GM23338 (cell line): ENCODE data around the gene FTL. TPM values are rescaled to one million over a fixed set of nuclear protein-coding genes. Genes with fewer than 3 reads are reported as not detected.

Source experiments
- ATAC-seq: fragments of 200-7000 bp; cut with Tn5 transposase; 3 replicates; pipeline ENCODE4 v1.9.1; 2020
- DNase-seq: peaks from one replicate; pipeline ENCODE4 v3.0.0-alpha.2; 2015; ENCODE audit warnings: low spot score
- H2AFZ ChIP-seq: fragments of 200-600 bp; sonication (generic); 2 replicates; pipeline ENCODE4 v1.8.0; 2016; ENCODE audit warnings: antibody characterized with exemption, mild to moderate bottlenecking, moderate library complexity
- H3F3A ChIP-seq: fragments of 200-600 bp; sonication (generic); replicated peaks from 2 replicates; pipeline ENCODE4 v1.8.0; 2017; ENCODE audit warnings: antibody characterized with exemption, mixed run types, low read depth
- H3K27ac ChIP-seq: fragments of 200-600 bp; sonication (generic); 2 replicates; pipeline ENCODE4 v1.6.1; 2016; ENCODE audit warnings: low read depth
- H3K27me3 ChIP-seq: fragments of 200-600 bp; sonication (generic); 2 replicates; pipeline ENCODE4 v1.8.0; 2016; ENCODE audit warnings: mild to moderate bottlenecking, mixed run types, moderate library complexity; ENCODE audit not compliant: insufficient read depth
- H3K36me3 ChIP-seq: fragments of 200-600 bp; sonication (generic); 2 replicates; pipeline ENCODE4 v1.8.0; 2016; ENCODE audit warnings: mild to moderate bottlenecking; ENCODE audit not compliant: insufficient read depth
- H3K4me1 ChIP-seq: fragments of 200-600 bp; sonication (generic); 2 replicates; pipeline ENCODE4 v1.8.0; 2016; ENCODE audit warnings: mild to moderate bottlenecking, moderate library complexity; ENCODE audit not compliant: insufficient read depth
- H3K4me2 ChIP-seq: fragments of 200-600 bp; sonication (generic); 2 replicates; pipeline ENCODE4 v1.7.1; 2017; ENCODE audit warnings: mixed run types
- H3K4me3 ChIP-seq: fragments of 200-600 bp; sonication (generic); 2 replicates; pipeline ENCODE4 v1.6.1; 2016; ENCODE audit warnings: mixed run types
- H3K79me2 ChIP-seq: fragments of 200-600 bp; sonication (generic); replicated peaks from 2 replicates; pipeline ENCODE4 v1.8.0; 2017; ENCODE audit warnings: mild to moderate bottlenecking; ENCODE audit not compliant: insufficient read depth
- H3K9me2 ChIP-seq: fragments of 200-600 bp; sonication (generic); 2 replicates; pipeline ENCODE4 v1.8.0; 2017; ENCODE audit not compliant: insufficient read depth
- H4K20me1 ChIP-seq: fragments of 200-600 bp; sonication (generic); replicated peaks from 2 replicates; pipeline ENCODE4 v1.8.0; 2017; ENCODE audit warnings: mild to moderate bottlenecking; ENCODE audit not compliant: insufficient read depth
- H3K27ac Mint-ChIP-seq: 2 replicates; pipeline ENCODE4 v1.8.0; 2020; ENCODE audit warnings: inconsistent platforms, mild to moderate bottlenecking, moderate library complexity, mixed read lengths
- H3K27me3 Mint-ChIP-seq: 3 replicates; pipeline ENCODE4 v1.8.0; 2022; ENCODE audit warnings: low read depth, mild to moderate bottlenecking, moderate library complexity, mixed read lengths, inconsistent platforms; ENCODE audit not compliant: insufficient read depth, poor library complexity
- H3K36me3 Mint-ChIP-seq: 3 replicates; pipeline ENCODE4 v1.8.0; 2021; ENCODE audit warnings: low read depth, mild to moderate bottlenecking, inconsistent platforms, moderate library complexity, mixed read lengths
- H3K4me1 Mint-ChIP-seq: 3 replicates; pipeline ENCODE4 v1.8.0; 2020; ENCODE audit warnings: mild to moderate bottlenecking, inconsistent platforms, mixed read lengths
- H3K4me3 Mint-ChIP-seq: 3 replicates; pipeline ENCODE4 v1.8.0; 2021; ENCODE audit warnings: moderate library complexity, mild to moderate bottlenecking, inconsistent platforms, mixed read lengths
- H3K9me3 Mint-ChIP-seq: 3 replicates; pipeline ENCODE4 v1.8.0; 2020; ENCODE audit warnings: moderate library complexity, mild to moderate bottlenecking, inconsistent platforms, mixed read lengths
- CREB1 ChIP-seq: fragments of 250-450 bp; sonication (Bioruptor Pico); IDR thresholded peaks from 2 replicates; pipeline ENCODE4 v1.5.0; 2020; ENCODE audit warnings: low read depth, mild to moderate bottlenecking, moderate library complexity
- EZH2 ChIP-seq: fragments of 200-600 bp; sonication (generic); IDR thresholded peaks from one replicate; pipeline ENCODE4 v1.8.0; 2017; ENCODE audit warnings: antibody characterized with exemption, mild to moderate bottlenecking, low read depth; ENCODE audit not compliant: unreplicated experiment
- EZH2phosphoT487 ChIP-seq: fragments of 200-600 bp; sonication (generic); IDR thresholded peaks from one replicate; pipeline ENCODE4 v1.8.1; 2018; ENCODE audit warnings: antibody characterized with exemption; ENCODE audit not compliant: unreplicated experiment
- JUNB ChIP-seq: IDR thresholded peaks from one replicate; pipeline ENCODE4 v1.6.1; 2016; ENCODE audit warnings: antibody characterized with exemption; ENCODE audit not compliant: unreplicated experiment
- NANOG ChIP-seq: IDR thresholded peaks from 2 replicates; pipeline ENCODE4 v1.6.1; 2016; ENCODE audit warnings: antibody characterized with exemption, borderline replicate concordance
- POLR2AphosphoS5 ChIP-seq: IDR thresholded peaks from 2 replicates; pipeline ENCODE4 v1.6.1; 2016; ENCODE audit warnings: antibody characterized with exemption, low read depth
- STAT1 ChIP-seq: IDR thresholded peaks from one replicate; pipeline ENCODE4 v1.6.1; 2016; ENCODE audit warnings: antibody characterized with exemption; ENCODE audit not compliant: unreplicated experiment
- ZNF114 ChIP-seq: fragments of 250-450 bp; sonication (Bioruptor Pico); IDR thresholded peaks from 2 replicates; pipeline ENCODE4 v1.5.0; 2020; ENCODE audit warnings: mild to moderate bottlenecking, moderate library complexity
- ZNF331 ChIP-seq: fragments of 250-450 bp; sonication (Bioruptor Pico); IDR thresholded peaks from 2 replicates; pipeline ENCODE4 v1.5.0; 2020; ENCODE audit warnings: low read depth, mild to moderate bottlenecking, moderate library complexity
- polyA plus RNA-seq: library from polyadenylated mRNA; unstranded; fragments of >200 nt; fragmentation: Nextera tagmentation; extraction: Ambion mirVana; gene quantifications from 2 replicates; pipeline ENCODE4 v1.2.1, GENCODE V29; 2016
- total RNA-seq: library from RNA; depleted of rRNA; stranded (reverse); fragments of >200 nt; shearing (Covaris generic); gene quantifications from 2 replicates; pipeline ENCODE4 v1.2.3, GENCODE V29; 2014
- TF ChIP-seq, protein P1 (sequence below): IDR thresholded peaks from 2 replicates; pipeline ENCODE4 v1.6.1; 2016; ENCODE audit warnings: antibody characterized with exemption
- TF ChIP-seq, protein P2 (sequence below): fragments of 250-450 bp; sonication (Bioruptor Pico); IDR thresholded peaks from 2 replicates; pipeline ENCODE4 v1.5.0; 2020; ENCODE audit warnings: mild to moderate bottlenecking, moderate library complexity
- TF ChIP-seq, protein P3 (sequence below), 2 experiments: fragments of 200-600 bp in 1 of 2; sonication (generic) in 1 of 2; conservative IDR thresholded peaks; 2 replicates each; pipeline versions ENCODE4 v1.5.1 to v1.6.1; 2016 to 2017; ENCODE audit warnings: antibody characterized with exemption in 2 of 2, low read depth in 2 of 2, mild to moderate bottlenecking in 2 of 2, moderate library complexity in 1 of 2
- TF ChIP-seq, protein P4 (sequence below): IDR thresholded peaks from one replicate; pipeline ENCODE4 v1.6.1; 2018; ENCODE audit warnings: antibody characterized with exemption; ENCODE audit not compliant: unreplicated experiment

Gene FTL
- total and polyA plus RNA-seq, 2 experiments from 2014 or later, result 2,064 to 5,436 TPM

DNA sequence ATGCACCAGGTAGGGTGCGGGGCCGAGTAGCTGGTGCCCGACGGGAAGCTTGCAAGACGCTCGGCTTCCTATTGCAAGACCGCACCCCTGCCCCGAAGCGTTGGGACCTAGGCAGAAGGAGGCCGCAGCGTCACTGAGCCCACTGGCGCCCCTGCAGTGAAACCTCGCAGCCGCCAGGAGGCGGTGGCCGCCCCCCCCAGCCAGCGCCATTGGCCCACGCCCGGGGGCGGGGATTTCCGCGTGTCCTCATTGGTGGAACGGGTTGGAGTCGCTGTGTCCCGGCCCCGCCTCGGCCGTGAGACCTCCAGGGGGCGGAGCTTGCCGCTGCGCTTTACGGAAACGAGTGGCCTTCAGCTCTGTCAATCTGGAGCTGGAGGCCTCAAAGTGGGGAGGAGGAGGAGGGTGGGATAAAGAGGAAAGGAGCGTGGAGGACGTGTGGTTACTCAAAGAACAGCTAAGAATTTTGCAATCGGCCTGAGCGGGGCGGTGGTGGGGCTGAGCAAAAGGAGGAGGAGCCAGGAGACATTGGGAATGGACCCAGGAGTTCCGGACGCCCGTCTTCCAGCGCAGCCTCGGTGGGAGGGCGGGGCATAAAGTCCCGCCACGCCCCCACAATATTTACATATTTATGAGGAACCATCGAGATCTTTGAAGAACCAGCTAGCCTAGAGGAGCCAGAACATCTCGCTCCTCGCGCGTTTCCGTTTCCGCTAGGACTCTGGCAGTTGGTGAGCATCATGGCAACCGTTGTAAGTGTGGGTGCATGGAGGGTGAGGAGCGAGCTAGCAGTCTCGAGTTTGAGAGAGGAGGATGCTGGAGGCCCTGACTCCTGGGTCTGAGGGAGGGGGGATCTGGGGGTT is 28.3 kb downstream of the FTL start, which contains the start of the genes GYS1 and RUVBL2:
Gene GYS1 (minus strand): TSS at position 135 of the 860 bp plus-strand sequence. CDS start 197 bp downstream, outside the sequence.
Gene RUVBL2 (plus strand): TSS at position 713 of the 860 bp plus-strand sequence. CDS start 25 bp downstream, at position 738.
- Histone ChIP-seq H3K4me3 (peak within 1 kb of the TSS; percentile 100), H3K9me2 (no peaks in the 10 kb centered on the region), H3K27me3 (no peaks in the 10 kb centered on the region), H3F3A (0 out of 2 replicates have a peak, but pooled peaks cover 7% of the 10 kb centered on the region), H4K20me1 (peaks cover 4% of the 10 kb centered on the region), H3K27ac (peak within 1 kb of the TSS; percentile 81), H3K4me2 (peak within 1 kb of the TSS; percentile 98), H3K4me1 (peaks cover 13% of the 10 kb centered on the region; the same call in 1 of the 2 replicates), H3K79me2 (peaks cover 59% of the 10 kb centered on the region), H3K36me3 (peaks cover 2% of the 10 kb centered on the region; the same call in 1 of the 2 replicates), H2AFZ (peak within 1 kb of the TSS; percentile 92)
- DNase-seq, result peak; percentile 100
- H3K4me3 Mint-ChIP-seq, result peak within 1 kb of the TSS; percentile 96
- no peaks in the 10 kb centered on the region for H3K9me3 Mint-ChIP-seq
- no peak for TF ChIP-seq EZH2phosphoT487
- TF ChIP-seq JUNB, result no peak
- TF ChIP-seq, protein P1, sequence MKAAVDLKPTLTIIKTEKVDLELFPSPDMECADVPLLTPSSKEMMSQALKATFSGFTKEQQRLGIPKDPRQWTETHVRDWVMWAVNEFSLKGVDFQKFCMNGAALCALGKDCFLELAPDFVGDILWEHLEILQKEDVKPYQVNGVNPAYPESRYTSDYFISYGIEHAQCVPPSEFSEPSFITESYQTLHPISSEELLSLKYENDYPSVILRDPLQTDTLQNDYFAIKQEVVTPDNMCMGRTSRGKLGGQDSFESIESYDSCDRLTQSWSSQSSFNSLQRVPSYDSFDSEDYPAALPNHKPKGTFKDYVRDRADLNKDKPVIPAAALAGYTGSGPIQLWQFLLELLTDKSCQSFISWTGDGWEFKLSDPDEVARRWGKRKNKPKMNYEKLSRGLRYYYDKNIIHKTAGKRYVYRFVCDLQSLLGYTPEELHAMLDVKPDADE, result peak; percentile 82
- no peak for TF ChIP-seq ZNF331 (CRISPR knock-in tag)
- TF ChIP-seq NANOG, result no peak
- TF ChIP-seq, protein P2, sequence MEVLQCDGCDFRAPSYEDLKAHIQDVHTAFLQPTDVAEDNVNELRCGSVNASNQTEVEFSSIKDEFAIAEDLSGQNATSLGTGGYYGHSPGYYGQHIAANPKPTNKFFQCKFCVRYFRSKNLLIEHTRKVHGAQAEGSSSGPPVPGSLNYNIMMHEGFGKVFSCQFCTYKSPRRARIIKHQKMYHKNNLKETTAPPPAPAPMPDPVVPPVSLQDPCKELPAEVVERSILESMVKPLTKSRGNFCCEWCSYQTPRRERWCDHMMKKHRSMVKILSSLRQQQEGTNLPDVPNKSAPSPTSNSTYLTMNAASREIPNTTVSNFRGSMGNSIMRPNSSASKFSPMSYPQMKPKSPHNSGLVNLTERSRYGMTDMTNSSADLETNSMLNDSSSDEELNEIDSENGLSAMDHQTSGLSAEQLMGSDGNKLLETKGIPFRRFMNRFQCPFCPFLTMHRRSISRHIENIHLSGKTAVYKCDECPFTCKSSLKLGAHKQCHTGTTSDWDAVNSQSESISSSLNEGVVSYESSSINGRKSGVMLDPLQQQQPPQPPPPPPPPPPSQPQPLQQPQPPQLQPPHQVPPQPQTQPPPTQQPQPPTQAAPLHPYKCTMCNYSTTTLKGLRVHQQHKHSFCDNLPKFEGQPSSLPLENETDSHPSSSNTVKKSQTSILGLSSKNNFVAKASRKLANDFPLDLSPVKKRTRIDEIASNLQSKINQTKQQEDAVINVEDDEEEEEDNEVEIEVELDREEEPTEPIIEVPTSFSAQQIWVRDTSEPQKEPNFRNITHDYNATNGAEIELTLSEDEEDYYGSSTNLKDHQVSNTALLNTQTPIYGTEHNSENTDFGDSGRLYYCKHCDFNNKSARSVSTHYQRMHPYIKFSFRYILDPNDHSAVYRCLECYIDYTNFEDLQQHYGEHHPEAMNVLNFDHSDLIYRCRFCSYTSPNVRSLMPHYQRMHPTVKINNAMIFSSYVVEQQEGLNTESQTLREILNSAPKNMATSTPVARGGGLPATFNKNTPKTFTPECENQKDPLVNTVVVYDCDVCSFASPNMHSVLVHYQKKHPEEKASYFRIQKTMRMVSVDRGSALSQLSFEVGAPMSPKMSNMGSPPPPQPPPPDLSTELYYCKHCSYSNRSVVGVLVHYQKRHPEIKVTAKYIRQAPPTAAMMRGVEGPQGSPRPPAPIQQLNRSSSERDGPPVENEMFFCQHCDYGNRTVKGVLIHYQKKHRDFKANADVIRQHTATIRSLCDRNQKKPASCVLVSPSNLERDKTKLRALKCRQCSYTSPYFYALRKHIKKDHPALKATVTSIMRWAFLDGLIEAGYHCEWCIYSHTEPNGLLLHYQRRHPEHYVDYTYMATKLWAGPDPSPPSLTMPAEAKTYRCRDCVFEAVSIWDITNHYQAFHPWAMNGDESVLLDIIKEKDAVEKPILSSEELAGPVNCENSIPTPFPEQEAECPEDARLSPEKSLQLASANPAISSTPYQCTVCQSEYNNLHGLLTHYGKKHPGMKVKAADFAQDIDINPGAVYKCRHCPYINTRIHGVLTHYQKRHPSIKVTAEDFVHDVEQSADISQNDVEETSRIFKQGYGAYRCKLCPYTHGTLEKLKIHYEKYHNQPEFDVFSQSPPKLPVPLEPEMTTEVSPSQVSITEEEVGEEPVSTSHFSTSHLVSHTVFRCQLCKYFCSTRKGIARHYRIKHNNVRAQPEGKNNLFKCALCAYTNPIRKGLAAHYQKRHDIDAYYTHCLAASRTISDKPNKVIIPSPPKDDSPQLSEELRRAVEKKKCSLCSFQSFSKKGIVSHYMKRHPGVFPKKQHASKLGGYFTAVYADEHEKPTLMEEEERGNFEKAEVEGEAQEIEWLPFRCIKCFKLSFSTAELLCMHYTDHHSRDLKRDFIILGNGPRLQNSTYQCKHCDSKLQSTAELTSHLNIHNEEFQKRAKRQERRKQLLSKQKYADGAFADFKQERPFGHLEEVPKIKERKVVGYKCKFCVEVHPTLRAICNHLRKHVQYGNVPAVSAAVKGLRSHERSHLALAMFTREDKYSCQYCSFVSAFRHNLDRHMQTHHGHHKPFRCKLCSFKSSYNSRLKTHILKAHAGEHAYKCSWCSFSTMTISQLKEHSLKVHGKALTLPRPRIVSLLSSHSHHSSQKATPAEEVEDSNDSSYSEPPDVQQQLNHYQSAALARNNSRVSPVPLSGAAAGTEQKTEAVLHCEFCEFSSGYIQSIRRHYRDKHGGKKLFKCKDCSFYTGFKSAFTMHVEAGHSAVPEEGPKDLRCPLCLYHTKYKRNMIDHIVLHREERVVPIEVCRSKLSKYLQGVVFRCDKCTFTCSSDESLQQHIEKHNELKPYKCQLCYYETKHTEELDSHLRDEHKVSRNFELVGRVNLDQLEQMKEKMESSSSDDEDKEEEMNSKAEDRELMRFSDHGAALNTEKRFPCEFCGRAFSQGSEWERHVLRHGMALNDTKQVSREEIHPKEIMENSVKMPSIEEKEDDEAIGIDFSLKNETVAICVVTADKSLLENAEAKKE (CRISPR knock-in tag), result no peak
- no peak for TF ChIP-seq EZH2
- TF ChIP-seq, protein P3, sequence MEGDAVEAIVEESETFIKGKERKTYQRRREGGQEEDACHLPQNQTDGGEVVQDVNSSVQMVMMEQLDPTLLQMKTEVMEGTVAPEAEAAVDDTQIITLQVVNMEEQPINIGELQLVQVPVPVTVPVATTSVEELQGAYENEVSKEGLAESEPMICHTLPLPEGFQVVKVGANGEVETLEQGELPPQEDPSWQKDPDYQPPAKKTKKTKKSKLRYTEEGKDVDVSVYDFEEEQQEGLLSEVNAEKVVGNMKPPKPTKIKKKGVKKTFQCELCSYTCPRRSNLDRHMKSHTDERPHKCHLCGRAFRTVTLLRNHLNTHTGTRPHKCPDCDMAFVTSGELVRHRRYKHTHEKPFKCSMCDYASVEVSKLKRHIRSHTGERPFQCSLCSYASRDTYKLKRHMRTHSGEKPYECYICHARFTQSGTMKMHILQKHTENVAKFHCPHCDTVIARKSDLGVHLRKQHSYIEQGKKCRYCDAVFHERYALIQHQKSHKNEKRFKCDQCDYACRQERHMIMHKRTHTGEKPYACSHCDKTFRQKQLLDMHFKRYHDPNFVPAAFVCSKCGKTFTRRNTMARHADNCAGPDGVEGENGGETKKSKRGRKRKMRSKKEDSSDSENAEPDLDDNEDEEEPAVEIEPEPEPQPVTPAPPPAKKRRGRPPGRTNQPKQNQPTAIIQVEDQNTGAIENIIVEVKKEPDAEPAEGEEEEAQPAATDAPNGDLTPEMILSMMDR (conservative IDR thresholded peaks at IDR 0.05; ENCODE audit: low read depth in 2 of 2), result peak; percentile 71
- no peak for TF ChIP-seq STAT1
- peak; percentile 84 for TF ChIP-seq CREB1 (CRISPR knock-in tag)
- TF ChIP-seq POLR2AphosphoS5, result peak; percentile 97
- TF ChIP-seq, protein P4, sequence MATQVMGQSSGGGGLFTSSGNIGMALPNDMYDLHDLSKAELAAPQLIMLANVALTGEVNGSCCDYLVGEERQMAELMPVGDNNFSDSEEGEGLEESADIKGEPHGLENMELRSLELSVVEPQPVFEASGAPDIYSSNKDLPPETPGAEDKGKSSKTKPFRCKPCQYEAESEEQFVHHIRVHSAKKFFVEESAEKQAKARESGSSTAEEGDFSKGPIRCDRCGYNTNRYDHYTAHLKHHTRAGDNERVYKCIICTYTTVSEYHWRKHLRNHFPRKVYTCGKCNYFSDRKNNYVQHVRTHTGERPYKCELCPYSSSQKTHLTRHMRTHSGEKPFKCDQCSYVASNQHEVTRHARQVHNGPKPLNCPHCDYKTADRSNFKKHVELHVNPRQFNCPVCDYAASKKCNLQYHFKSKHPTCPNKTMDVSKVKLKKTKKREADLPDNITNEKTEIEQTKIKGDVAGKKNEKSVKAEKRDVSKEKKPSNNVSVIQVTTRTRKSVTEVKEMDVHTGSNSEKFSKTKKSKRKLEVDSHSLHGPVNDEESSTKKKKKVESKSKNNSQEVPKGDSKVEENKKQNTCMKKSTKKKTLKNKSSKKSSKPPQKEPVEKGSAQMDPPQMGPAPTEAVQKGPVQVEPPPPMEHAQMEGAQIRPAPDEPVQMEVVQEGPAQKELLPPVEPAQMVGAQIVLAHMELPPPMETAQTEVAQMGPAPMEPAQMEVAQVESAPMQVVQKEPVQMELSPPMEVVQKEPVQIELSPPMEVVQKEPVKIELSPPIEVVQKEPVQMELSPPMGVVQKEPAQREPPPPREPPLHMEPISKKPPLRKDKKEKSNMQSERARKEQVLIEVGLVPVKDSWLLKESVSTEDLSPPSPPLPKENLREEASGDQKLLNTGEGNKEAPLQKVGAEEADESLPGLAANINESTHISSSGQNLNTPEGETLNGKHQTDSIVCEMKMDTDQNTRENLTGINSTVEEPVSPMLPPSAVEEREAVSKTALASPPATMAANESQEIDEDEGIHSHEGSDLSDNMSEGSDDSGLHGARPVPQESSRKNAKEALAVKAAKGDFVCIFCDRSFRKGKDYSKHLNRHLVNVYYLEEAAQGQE, result no peak
- TF ChIP-seq ZNF114 (CRISPR knock-in tag), result no peak
- peak within 1 kb of the TSS; percentile 98 for H3K27ac Mint-ChIP-seq
- H3K4me1 Mint-ChIP-seq, result peaks cover 30% of the 10 kb centered on the region
- H3K27me3 Mint-ChIP-seq, result peaks cover 15% of the 10 kb centered on the region
- ATAC-seq, result peak; percentile 87
- H3K36me3 Mint-ChIP-seq, result peaks cover 27% of the 10 kb centered on the region
